ENCODE measurements around the gene SMAD1.

SMAD1 gene

DNA sequence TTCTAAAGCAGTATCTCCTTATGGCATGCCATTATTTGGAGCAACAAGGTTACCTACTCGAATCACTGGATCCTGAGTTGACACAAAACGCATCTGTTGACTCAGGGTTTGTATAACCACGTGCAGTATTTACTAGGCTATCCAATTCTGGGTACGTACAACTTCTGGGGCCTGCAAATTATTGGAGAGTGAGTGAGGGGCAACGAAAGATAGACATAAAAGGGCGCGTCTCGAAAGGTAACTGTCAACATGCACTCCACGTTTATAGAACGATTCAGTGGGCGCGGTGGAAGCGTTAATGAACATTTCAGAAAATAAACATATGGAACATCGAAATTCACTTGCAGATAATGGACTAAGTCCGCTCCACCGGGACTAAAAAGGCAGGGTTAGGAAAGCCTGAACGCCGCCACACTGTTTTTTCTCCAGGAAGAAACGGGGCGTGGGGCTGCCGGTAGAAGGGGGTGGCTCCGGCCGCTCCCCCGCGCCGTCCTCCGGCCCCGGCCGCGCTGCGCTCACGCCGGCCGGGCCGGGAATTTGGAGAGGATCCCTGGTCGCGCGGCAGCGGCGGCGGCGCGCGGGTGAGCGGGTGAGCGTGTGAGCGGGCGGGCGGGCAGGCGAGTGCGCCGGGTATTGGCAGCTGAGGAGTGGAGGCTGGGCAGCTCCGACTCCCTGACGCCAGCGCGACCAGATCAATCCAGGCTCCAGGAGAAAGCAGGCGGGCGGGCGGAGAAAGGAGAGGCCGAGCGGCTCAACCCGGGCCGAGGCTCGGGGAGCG lies at the start of gene SMAD1:
SMAD1 (plus strand) TSS at position 690 of the 778 bp plus-strand sequence. CDS start 32,761 bp downstream, outside the sequence.
- peak within 1 kb of the TSS; percentile 80 for H3K4me3 ChIP-seq (ENCODE audit: low read depth, low read length)
- in situ Hi-C loops (cut with HindIII; ENCODE audit: low sequenced_read_pairs): no loop called here
- DNase-seq (ENCODE audit: low read depth): peak; percentile 46
- TF ChIP-seq, protein P1, sequence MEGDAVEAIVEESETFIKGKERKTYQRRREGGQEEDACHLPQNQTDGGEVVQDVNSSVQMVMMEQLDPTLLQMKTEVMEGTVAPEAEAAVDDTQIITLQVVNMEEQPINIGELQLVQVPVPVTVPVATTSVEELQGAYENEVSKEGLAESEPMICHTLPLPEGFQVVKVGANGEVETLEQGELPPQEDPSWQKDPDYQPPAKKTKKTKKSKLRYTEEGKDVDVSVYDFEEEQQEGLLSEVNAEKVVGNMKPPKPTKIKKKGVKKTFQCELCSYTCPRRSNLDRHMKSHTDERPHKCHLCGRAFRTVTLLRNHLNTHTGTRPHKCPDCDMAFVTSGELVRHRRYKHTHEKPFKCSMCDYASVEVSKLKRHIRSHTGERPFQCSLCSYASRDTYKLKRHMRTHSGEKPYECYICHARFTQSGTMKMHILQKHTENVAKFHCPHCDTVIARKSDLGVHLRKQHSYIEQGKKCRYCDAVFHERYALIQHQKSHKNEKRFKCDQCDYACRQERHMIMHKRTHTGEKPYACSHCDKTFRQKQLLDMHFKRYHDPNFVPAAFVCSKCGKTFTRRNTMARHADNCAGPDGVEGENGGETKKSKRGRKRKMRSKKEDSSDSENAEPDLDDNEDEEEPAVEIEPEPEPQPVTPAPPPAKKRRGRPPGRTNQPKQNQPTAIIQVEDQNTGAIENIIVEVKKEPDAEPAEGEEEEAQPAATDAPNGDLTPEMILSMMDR (IDR thresholded peaks at IDR 0.05; ENCODE audit: low read depth, low read length, missing control alignments): no peak

DNA sequence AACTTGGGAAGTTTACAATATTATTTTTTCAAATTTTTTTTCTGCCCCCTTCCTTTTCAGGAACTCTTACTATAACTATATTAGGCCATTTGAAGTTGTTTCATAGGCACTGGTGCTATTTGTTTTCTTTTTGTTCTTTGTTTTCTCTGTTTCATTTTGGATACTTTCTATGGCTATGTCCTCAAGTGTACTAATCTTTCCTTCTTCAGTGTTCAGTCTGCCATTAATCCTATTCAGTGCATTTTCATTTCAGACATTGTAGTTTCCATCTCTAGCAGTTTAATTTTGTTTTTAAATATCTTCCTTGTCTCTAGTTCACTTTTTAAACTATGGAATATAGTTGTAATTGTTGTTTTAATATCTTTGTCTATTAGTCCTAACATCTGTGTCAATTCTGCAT lies 48.0 kb upstream of the SMAD1 start:
- in situ Hi-C loops (cut with HindIII; ENCODE audit: low sequenced_read_pairs): no loop called here
- H3K4me3 ChIP-seq (ENCODE audit: low read depth, low read length): no peak overlapping the region
- TF ChIP-seq, protein P1 (IDR thresholded peaks at IDR 0.05; ENCODE audit: low read depth, low read length, missing control alignments): no peak
- DNase-seq (ENCODE audit: low read depth): no peak

DNA sequence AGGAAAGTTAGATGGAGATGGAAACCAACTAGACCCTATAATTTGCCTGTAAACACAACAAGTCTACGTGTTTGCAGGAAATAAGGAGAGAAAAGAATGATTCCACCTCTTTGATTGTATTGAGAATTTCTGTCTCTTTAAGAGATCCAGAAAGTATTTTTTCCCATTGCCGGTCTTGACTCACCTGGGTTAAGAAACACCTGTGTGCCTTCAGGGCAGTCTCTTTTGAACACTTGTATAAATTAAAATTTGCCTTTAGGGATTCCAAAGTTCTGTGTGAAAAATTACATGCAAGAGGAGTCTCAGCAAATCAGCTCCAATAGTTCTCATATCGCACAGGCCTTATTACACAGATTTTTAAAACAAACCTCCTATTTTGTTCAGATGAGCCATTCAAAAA lies 46.0 kb upstream of the SMAD1 start:
- TF ChIP-seq, protein P1 (IDR thresholded peaks at IDR 0.05; ENCODE audit: low read depth, low read length, missing control alignments): no peak
- no peak for DNase-seq (ENCODE audit: low read depth)
- no peak overlapping the region for H3K4me3 ChIP-seq (ENCODE audit: low read depth, low read length)
- in situ Hi-C loops (cut with HindIII; ENCODE audit: low sequenced_read_pairs): no loop called here

DNA sequence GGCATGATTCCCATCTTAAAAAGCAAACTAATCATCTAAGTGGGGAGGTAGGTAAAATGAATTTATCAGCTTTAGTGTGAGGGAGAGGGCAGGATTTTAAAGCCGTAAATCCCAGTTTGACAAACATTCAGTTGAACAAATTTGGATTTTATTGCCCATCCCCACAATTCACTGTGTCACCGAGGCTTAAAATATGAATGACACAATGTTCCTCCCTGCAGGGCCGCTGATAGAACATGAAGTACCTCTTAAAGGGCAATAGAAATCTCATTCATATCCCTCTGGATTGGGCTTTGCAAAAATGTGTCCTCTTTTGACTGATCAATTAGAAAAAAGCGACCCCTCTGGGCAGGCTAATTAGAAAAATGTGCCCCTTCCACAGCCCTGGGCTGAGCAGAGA lies 45.5 kb upstream of the SMAD1 start:
- TF ChIP-seq, protein P1 (IDR thresholded peaks at IDR 0.05; ENCODE audit: low read depth, low read length, missing control alignments): no peak
- in situ Hi-C loops (cut with HindIII; ENCODE audit: low sequenced_read_pairs): no loop called here
- no peak for DNase-seq (ENCODE audit: low read depth)
- H3K4me3 ChIP-seq (ENCODE audit: low read depth, low read length): no peak overlapping the region

DNA sequence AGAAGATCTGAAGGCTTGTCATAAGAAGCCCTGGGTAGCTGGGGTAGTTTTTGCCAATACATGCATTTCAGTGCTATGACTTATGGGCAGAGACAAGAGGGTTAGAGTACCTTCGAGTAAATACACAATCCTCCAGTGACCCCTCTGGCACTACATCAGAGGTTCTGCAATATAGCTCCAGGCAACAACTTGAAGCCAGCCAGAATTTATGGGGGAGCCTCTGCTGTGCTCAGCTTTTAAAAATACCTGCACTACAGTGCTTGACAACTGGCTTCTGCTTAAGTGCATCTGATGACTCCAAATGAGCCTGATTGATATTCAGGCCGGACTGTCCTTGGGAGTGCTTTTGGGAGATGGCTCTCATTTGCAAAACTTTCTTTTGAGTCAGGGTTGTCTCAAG lies 44.9 kb upstream of the SMAD1 start:
- no peak overlapping the region for H3K4me3 ChIP-seq (ENCODE audit: low read depth, low read length)
- in situ Hi-C loops (cut with HindIII; ENCODE audit: low sequenced_read_pairs): no loop called here
- DNase-seq (ENCODE audit: low read depth): no peak
- TF ChIP-seq, protein P1 (IDR thresholded peaks at IDR 0.05; ENCODE audit: low read depth, low read length, missing control alignments): no peak

DNA sequence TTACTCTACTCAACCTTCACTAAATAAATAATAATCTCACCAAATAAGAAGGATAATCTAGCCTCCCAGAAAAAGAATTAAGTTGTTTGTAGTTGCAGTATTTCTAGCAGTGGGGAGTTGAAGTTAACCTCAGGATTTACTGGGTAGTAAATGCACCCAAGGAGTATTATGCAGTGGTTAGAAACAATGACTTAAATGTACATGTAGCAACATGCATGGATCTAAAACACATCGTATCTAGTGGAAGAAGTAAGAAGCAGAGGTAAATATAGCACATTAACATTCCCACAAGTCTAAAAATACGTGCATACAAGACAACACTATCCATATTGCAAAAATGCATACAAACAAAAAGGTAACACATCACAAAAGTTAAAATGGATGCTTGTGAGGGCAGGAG lies 44.2 kb upstream of the SMAD1 start:
- DNase-seq (ENCODE audit: low read depth): no peak
- in situ Hi-C loops (cut with HindIII; ENCODE audit: low sequenced_read_pairs): no loop called here
- TF ChIP-seq, protein P1 (IDR thresholded peaks at IDR 0.05; ENCODE audit: low read depth, low read length, missing control alignments): no peak
- no peak overlapping the region for H3K4me3 ChIP-seq (ENCODE audit: low read depth, low read length)
